Measurements from ENCODE around the gene CNTN4. TPM values are rescaled to one million over a fixed set of nuclear protein-coding genes. Genes with fewer than 3 reads are reported as not detected.
A peak's percentile ranks its signal among the peaks of the same experiment; 100 is the strongest.
"Not testable (repeated sequence)": the region's sequence is repeated elsewhere in the genome, so short reads cannot be mapped to it uniquely, and the experiment has no call there.

The CNTN4 gene
- total and polyA plus RNA-seq, 4 donors: 15.8 to 228 (median 41.2) TPM

GRCh38 chr3:2915826-2916225 lies 817.2 kb downstream of the CNTN4 start:
- no peak overlapping the region for H3K27ac ChIP-seq (ENCODE audit: low read depth in 1 of 2, low read length in 2 of 2)
- 86 to 94% methylated on average over 3 of the region's 3 CpGs for WGBS, 2 donors
- peaks cover 0 to 2% of the 10 kb centered on the region in 2 donors for H3K36me3 ChIP-seq (ENCODE audit: control insufficient read depth in 1 of 2, insufficient read depth in 2 of 2, low read length in 1 of 2)
- no peak overlapping the region for H3K4me3 ChIP-seq (ENCODE audit: low read length in 2 of 2)
- H3K27me3 ChIP-seq (ENCODE audit: control insufficient read depth in 1 of 2, insufficient read depth in 2 of 2, low read length in 1 of 2): no peaks in the 10 kb centered on the region
- ATAC-seq (ENCODE audit: low FRiP score) (no peak), DNase-seq (no peak)
- H3K9me3 ChIP-seq (ENCODE audit: control insufficient read depth, low read length): peaks cover 3% of the 10 kb centered on the region
- intact Hi-C loops (cut with DNase I): no loop called here
- no peaks in the 10 kb centered on the region for H3K4me1 ChIP-seq (ENCODE audit: control insufficient read depth in 1 of 2, insufficient read depth in 2 of 2, low read length in 2 of 2)

GRCh38 chr3:2916640-2917039 lies 818.0 kb downstream of the CNTN4 start:
- H3K9me3 ChIP-seq (ENCODE audit: control insufficient read depth, low read length); H3K36me3 ChIP-seq (ENCODE audit: control insufficient read depth in 1 of 2, insufficient read depth in 2 of 2, low read length in 1 of 2); H3K4me3 ChIP-seq (ENCODE audit: low read length in 2 of 2); H3K27ac ChIP-seq (ENCODE audit: low read depth in 1 of 2, low read length in 2 of 2); H3K27me3 ChIP-seq (ENCODE audit: control insufficient read depth in 1 of 2, insufficient read depth in 2 of 2, low read length in 1 of 2); H3K4me1 ChIP-seq (ENCODE audit: control insufficient read depth in 1 of 2, insufficient read depth in 2 of 2, low read length in 2 of 2); intact Hi-C loops (cut with DNase I); ATAC-seq (ENCODE audit: low FRiP score); DNase-seq: not testable (repeated sequence)
- WGBS, 2 donors: 92 to 97% methylated on average over 15 to 25 of the region's 25 CpGs

- Histone ChIP-seq H3K27ac (ENCODE audit: low read depth in 1 of 2, low read length in 2 of 2) (no peak overlapping the region), H3K9me3 (ENCODE audit: control insufficient read depth, low read length) (peaks cover 3% of the 10 kb centered on the region), H3K4me3 (ENCODE audit: low read length in 2 of 2) (no peak overlapping the region), H3K4me1 (ENCODE audit: control insufficient read depth in 1 of 2, insufficient read depth in 2 of 2, low read length in 2 of 2) (no peaks in the 10 kb centered on the region), H3K36me3 (ENCODE audit: control insufficient read depth in 1 of 2, insufficient read depth in 2 of 2, low read length in 1 of 2) (no peaks in the 10 kb centered on the region), H3K27me3 (ENCODE audit: control insufficient read depth in 1 of 2, insufficient read depth in 2 of 2, low read length in 1 of 2) (no peaks in the 10 kb centered on the region)
- ATAC-seq (ENCODE audit: low FRiP score) (no peak), DNase-seq (no peak)
- WGBS, 2 donors: 89 to 95% methylated on average over 1 of the region's 1 CpG
- intact Hi-C loops (cut with DNase I): no loop called here
These were observed 821.4 kb downstream of the CNTN4 start for GRCh38 chr3:2920103-2920502.

- Histone ChIP-seq H3K27ac (ENCODE audit: low read depth in 1 of 2, low read length in 2 of 2) (no peak overlapping the region), H3K4me3 (ENCODE audit: low read length in 2 of 2) (no peak overlapping the region), H3K4me1 (ENCODE audit: control insufficient read depth in 1 of 2, insufficient read depth in 2 of 2, low read length in 2 of 2) (no peaks in the 10 kb centered on the region), H3K36me3 (ENCODE audit: control insufficient read depth in 1 of 2, insufficient read depth in 2 of 2, low read length in 1 of 2) (no peaks in the 10 kb centered on the region), H3K27me3 (ENCODE audit: control insufficient read depth in 1 of 2, insufficient read depth in 2 of 2, low read length in 1 of 2) (no peaks in the 10 kb centered on the region), H3K9me3 (ENCODE audit: control insufficient read depth, low read length) (peaks cover 3% of the 10 kb centered on the region)
- ATAC-seq (ENCODE audit: low FRiP score): no peak
- intact Hi-C loops (cut with DNase I): no loop called here
- 51 to 57% methylated on average over 1 of the region's 1 CpG for WGBS, 2 donors
- DNase-seq: no peak
These were observed 822.8 kb downstream of the CNTN4 start for GRCh38 chr3:2921452-2921851.

GRCh38 chr3:2921903-2922302 lies 823.2 kb downstream of the CNTN4 start:
- 64 to 81% methylated on average over 1 of the region's 1 CpG for WGBS, 2 donors
- H3K27me3 ChIP-seq (ENCODE audit: control insufficient read depth in 1 of 2, insufficient read depth in 2 of 2, low read length in 1 of 2): no peaks in the 10 kb centered on the region
- no peaks in the 10 kb centered on the region for H3K36me3 ChIP-seq (ENCODE audit: control insufficient read depth in 1 of 2, insufficient read depth in 2 of 2, low read length in 1 of 2)
- no peak overlapping the region for H3K4me3 ChIP-seq (ENCODE audit: low read length in 2 of 2)
- DNase-seq (no peak), ATAC-seq (ENCODE audit: low FRiP score) (peak; percentile 63)
- no peak overlapping the region for H3K27ac ChIP-seq (ENCODE audit: low read depth in 1 of 2, low read length in 2 of 2)
- intact Hi-C loops (cut with DNase I): no loop called here
- peaks cover 3% of the 10 kb centered on the region for H3K9me3 ChIP-seq (ENCODE audit: control insufficient read depth, low read length)
- H3K4me1 ChIP-seq (ENCODE audit: control insufficient read depth in 1 of 2, insufficient read depth in 2 of 2, low read length in 2 of 2): no peaks in the 10 kb centered on the region

- Histone ChIP-seq H3K27me3 (ENCODE audit: control insufficient read depth in 1 of 2, insufficient read depth in 2 of 2, low read length in 1 of 2) (no peaks in the 10 kb centered on the region), H3K9me3 (ENCODE audit: control insufficient read depth, low read length) (no peaks in the 10 kb centered on the region), H3K4me3 (ENCODE audit: low read length in 2 of 2) (no peak overlapping the region), H3K27ac (ENCODE audit: low read depth in 1 of 2, low read length in 2 of 2) (no peak overlapping the region), H3K4me1 (ENCODE audit: control insufficient read depth in 1 of 2, insufficient read depth in 2 of 2, low read length in 2 of 2) (no peaks in the 10 kb centered on the region), H3K36me3 (ENCODE audit: control insufficient read depth in 1 of 2, insufficient read depth in 2 of 2, low read length in 1 of 2) (no peaks in the 10 kb centered on the region)
- ATAC-seq (ENCODE audit: low FRiP score): no peak
- 61 to 76% methylated on average over 3 of the region's 3 CpGs for WGBS, 2 donors
- intact Hi-C loops (cut with DNase I): no loop called here
- DNase-seq: no peak
These were observed 824.7 kb downstream of the CNTN4 start for GRCh38 chr3:2923390-2923789.

- Histone ChIP-seq H3K9me3 (ENCODE audit: control insufficient read depth, low read length) (no peaks in the 10 kb centered on the region), H3K27me3 (ENCODE audit: control insufficient read depth in 1 of 2, insufficient read depth in 2 of 2, low read length in 1 of 2) (no peaks in the 10 kb centered on the region), H3K4me1 (ENCODE audit: control insufficient read depth in 1 of 2, insufficient read depth in 2 of 2, low read length in 2 of 2) (no peaks in the 10 kb centered on the region), H3K27ac (ENCODE audit: low read depth in 1 of 2, low read length in 2 of 2) (no peak overlapping the region), H3K4me3 (ENCODE audit: low read length in 2 of 2) (no peak overlapping the region), H3K36me3 (ENCODE audit: control insufficient read depth in 1 of 2, insufficient read depth in 2 of 2, low read length in 1 of 2) (peaks cover 0 to 3% of the 10 kb centered on the region in 2 donors)
- intact Hi-C loops (cut with DNase I): no loop called here
- WGBS, 2 donors: 56 to 65% methylated on average over 1 of the region's 1 CpG
- ATAC-seq (ENCODE audit: low FRiP score): no peak
- no peak for DNase-seq
These were observed 828.6 kb downstream of the CNTN4 start for GRCh38 chr3:2927259-2927658.

- intact Hi-C loops (cut with DNase I): no loop called here
- no peak for ATAC-seq (ENCODE audit: low FRiP score)
- DNase-seq: no peak
- no peak overlapping the region for H3K4me3 ChIP-seq (ENCODE audit: low read length in 2 of 2)
- H3K9me3 ChIP-seq (ENCODE audit: control insufficient read depth, low read length): no peaks in the 10 kb centered on the region
- no peak overlapping the region for H3K27ac ChIP-seq (ENCODE audit: low read depth in 1 of 2, low read length in 2 of 2)
- H3K36me3 ChIP-seq (ENCODE audit: control insufficient read depth in 1 of 2, insufficient read depth in 2 of 2, low read length in 1 of 2): peaks cover 0 to 3% of the 10 kb centered on the region in 2 donors
- no peaks in the 10 kb centered on the region for H3K27me3 ChIP-seq (ENCODE audit: control insufficient read depth in 1 of 2, insufficient read depth in 2 of 2, low read length in 1 of 2)
- WGBS, 2 donors: 81 to 92% methylated on average over 5 of the region's 5 CpGs
- H3K4me1 ChIP-seq (ENCODE audit: control insufficient read depth in 1 of 2, insufficient read depth in 2 of 2, low read length in 2 of 2): no peaks in the 10 kb centered on the region
These were observed 830.9 kb downstream of the CNTN4 start for GRCh38 chr3:2929574-2929973.

- WGBS, 2 donors: 96% methylated on average over 4 of the region's 4 CpGs
- intact Hi-C loops (cut with DNase I): loop anchor here in 1 of 2 donors (5.0 kb wide), 1 partner anchor 529 kb away; no protein-coding TSS in a partner anchor
These were observed 832.6 kb downstream of the CNTN4 start for GRCh38 chr3:2931265-2931664.

More at GRCh38 chr3:2931265-2931664, 832.6 kb downstream of the CNTN4 start:
- Histone ChIP-seq H3K27me3 (ENCODE audit: control insufficient read depth in 1 of 2, insufficient read depth in 2 of 2, low read length in 1 of 2) (no peaks in the 10 kb centered on the region), H3K4me3 (ENCODE audit: low read length in 2 of 2) (no peak overlapping the region), H3K27ac (ENCODE audit: low read depth in 1 of 2, low read length in 2 of 2) (no peak overlapping the region), H3K4me1 (ENCODE audit: control insufficient read depth in 1 of 2, insufficient read depth in 2 of 2, low read length in 2 of 2) (no peaks in the 10 kb centered on the region), H3K9me3 (ENCODE audit: control insufficient read depth, low read length) (no peaks in the 10 kb centered on the region), H3K36me3 (ENCODE audit: control insufficient read depth in 1 of 2, insufficient read depth in 2 of 2, low read length in 1 of 2) (peaks cover 0 to 3% of the 10 kb centered on the region in 2 donors)
- no peak for DNase-seq
- ATAC-seq (ENCODE audit: low FRiP score): no peak

Data from aorta (tissue), 5 donors.